GM19099 (cell line): ENCODE results near the gene CMKLR1.

Experiments
- POLR2A ChIP-seq: IDR thresholded peaks from 3 replicates; pipeline ENCODE4 v1.6.1; 2011; ENCODE audit warnings: low read depth; ENCODE audit not compliant: insufficient read length; ENCODE audit errors: extremely low read depth

CMKLR1 gene

GRCh38 chr12:108305991-108306501 lies 33.1 kb downstream of the CMKLR1 start:
- TF ChIP-seq POLR2A: no peak

DNA sequence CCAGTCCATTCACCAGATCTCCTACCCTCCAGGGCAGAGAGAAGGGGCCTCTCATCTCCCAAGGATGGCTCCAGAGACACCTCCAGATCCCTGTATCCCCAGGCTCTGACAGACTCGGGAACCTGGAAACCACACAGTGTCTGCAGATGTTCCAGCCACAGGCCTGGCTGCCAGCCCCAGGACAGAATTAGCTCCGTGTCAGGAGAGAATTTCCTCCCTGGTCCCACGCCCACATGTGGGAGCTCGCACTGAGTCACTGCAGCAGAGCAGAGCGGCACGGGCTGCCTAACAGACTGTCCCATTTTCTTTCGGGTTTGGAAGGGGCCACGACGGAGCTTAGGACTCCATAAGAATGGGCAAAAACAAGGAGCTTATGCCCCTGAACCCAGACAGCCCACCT lies 33.6 kb downstream of the CMKLR1 start:
- no peak for TF ChIP-seq POLR2A

DNA sequence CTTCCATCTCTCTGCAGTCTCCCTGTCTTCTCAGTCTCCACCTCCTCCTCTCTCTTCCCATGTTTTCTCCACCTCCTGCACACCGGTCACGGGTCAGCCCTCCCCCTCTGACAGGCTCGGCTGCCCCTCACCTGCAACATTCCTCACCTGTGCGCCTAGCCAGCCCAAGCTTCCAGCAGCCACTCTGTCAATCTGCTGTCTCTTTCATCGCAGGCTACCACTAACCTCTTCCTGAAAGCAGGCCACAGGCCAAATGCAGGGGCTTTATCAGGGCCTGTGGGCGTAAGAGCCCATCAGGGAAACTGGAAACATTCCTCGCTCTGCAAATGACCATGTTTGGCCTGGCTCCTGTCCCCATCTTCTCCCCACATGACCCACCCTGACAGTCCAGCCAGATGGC lies 34.5 kb downstream of the CMKLR1 start:
- TF ChIP-seq POLR2A: no peak

GRCh38 chr12:108303703-108304102 lies 35.4 kb downstream of the CMKLR1 start:
- TF ChIP-seq POLR2A: no peak

DNA sequence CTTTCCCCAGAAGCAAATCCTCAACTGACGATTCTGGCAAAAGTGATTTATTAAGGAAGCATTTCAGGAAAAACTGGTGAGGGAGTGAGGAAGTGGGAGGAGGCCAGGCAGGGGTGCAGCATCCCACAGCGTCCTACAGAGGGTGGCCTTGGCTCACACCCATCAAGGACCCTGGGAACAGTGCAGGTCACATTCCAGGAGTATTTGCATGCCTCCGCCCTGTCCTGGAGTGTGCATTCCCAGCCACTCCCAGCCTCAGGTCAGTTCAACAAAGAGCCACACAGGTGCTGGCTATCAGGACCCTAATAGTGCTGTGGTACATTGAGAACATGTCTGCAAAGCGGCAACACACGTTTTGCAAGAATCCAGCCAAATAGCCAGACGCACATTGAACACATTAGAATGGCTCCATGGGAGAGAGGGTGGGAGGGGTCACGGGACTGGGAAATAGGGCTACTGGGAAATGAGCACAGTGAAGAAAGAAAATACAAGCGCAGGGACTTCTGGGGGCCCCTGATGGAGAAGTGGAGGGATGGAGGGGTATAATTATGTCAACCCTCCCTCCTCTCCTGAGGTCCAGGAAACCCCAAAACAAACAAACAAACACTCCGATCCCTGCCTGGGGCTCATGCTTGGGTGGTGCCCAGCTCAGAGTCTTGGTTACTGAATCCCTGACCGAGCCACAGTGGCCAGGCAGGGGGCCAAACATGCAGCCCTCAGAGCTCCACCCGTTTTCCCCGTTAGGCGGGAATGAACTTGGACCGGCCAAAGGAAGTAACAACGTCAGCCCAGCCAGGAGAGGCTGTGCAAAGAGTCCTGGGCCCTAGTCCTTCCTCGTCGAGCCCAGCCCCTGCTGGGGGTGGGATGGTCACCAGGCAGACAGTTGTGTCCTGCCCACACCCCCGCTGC lies 36.5 kb downstream of the CMKLR1 start:
- no peak for TF ChIP-seq POLR2A

- TF ChIP-seq POLR2A: no peak
These were observed 37.1 kb downstream of the CMKLR1 start for GRCh38 chr12:108302016-108302402.

- no peak for TF ChIP-seq POLR2A
These were observed 37.8 kb downstream of the CMKLR1 start for GRCh38 chr12:108301346-108301745.

DNA sequence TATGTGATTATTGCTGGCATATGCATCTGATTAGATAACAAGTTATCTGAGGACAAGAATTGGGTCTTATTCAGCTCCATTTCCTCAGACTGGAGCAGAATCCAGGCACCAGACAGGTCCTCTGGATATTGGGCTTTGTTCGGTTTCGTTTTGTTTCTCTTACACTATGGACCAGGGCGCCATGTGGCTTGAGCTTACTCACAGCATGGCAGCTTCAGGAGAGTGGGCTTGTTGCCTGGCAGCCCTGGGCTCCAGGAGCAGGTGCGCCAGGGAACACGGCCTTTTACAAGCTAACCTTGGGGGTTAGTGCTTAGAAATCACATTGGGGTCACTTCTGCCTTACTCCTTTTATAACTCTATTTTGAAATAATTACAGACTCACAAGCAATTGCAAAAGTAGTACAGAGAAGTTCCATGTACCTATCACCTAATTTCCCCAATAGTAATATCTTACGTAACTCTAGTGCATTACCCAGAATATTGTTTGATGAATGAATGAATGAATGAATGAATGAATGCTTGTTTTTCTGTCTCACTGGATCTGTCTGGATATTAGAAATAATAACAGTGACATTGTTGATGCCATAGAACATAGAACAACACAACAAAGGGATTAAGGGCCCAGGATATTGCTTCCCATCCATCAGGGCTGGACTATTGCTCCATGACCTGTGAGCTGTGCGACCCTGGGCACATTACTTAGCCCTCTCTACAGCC lies 39.0 kb downstream of the CMKLR1 start:
- TF ChIP-seq POLR2A: no peak

GRCh38 chr12:108299516-108299915 lies 39.6 kb downstream of the CMKLR1 start:
- TF ChIP-seq POLR2A: no peak

DNA sequence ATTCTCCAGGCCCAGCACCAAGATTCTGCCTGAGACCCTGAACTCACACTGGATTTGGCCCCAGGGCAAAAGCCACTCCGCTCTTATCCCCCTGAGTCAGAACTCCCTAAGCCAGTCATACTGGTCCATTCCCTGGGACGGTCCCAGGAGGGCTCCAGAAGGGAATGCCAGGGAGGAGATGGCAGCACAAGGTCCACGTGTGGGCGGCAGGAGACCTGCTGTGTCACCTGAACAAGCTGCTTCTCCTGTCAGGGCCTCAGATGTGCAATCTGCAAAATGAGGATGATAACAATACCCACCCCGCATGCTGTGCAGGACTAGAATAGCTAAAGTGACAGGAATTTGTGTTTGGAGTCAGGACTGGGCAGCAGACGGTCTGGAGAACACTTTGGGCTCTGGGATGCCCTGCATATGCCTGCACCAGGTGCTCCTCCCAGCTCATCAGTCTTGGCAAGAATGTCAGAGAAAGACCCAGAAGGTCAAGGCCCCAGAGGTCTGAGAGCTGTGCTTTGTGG lies 40.3 kb downstream of the CMKLR1 start:
- TF ChIP-seq POLR2A: no peak

DNA sequence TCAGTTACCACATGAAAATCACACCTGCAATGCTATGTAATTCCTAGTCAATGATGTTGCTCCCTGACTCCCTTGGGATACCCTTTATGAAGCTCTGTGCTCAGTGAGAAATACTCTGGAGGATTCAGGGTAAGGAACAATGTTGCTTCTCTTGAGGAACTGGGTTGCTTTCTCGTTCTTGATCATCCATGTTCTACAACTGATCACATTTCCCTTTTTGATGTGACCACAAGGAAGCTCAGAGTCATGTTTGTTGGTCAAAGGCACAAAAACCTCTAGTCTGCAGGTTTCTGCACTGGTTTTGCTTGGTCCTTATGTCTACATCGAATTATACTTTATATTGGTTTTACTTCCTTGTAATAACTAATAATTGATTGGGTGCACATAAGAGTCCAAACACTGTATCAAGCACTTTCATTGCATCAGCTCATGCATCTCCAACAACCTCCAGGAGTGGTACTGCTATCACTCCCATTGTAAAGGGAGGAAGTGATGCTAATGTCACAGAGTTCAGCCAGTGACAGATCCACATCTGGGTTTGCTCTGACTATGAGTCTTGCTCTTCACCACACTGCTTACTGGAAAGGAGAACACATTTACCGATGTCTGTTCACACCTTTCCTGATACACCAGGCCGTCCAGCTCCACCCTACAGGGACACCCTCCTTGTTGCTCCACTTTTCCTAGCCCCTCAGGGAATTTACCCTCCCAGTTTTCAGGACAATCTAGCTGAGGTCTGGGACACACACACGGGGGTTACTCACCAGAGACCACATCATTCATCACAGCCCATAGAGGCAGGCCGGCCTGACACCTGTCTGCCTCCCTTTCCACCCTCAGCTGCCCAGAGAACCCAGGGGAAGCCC lies 41.0 kb downstream of the CMKLR1 start:
- no peak for TF ChIP-seq POLR2A

GRCh38 chr12:108297424-108297823 lies 41.7 kb downstream of the CMKLR1 start:
- no peak for TF ChIP-seq POLR2A

- TF ChIP-seq POLR2A: no peak
These were observed 42.2 kb downstream of the CMKLR1 start for GRCh38 chr12:108296945-108297344.

DNA sequence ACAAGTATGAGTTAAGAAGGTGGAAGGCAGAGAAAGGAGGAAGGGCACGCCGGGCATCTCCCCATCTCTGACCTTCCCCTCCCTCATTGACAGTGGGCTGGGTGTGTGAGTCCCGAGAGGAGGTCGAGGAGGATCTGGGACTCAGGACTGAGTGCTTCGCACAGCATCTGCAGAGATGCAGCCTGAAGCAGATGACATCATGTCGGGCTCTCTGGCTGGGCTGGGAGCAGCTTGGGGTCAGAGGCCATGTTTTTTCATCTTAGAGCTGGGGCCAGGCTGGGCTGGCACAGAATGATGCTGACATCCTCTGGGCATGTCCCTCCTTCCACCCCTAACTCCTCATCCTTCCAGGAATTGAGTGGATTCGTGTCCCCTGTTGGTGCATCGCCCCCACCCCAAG lies 43.5 kb downstream of the CMKLR1 start:
- TF ChIP-seq POLR2A: no peak
